NCI-H1105 treated with DMSO at 0.1 percent for 48 hours (cell line): ENCODE results near the gene KCNQ1.

Experiments
- DNase-seq: peaks from one replicate; lab custom pipeline; 2025; lab: John Stamatoyannopoulos, UW

KCNQ1 gene

GRCh38 chr11:2443881-2444820 is 657 bp upstream of the KCNQ1 start, which contains the start of gene TRPM5:
Gene TRPM5 (minus strand): TSS chr11:2444514. CDS start chr11:2423036, 21,478 bp downstream.
- peak; percentile 68 for DNase-seq

- peak; percentile 42 for DNase-seq
Observed at GRCh38 chr11:2445746-2446551, 1.1 kb downstream of the KCNQ1 start.

GRCh38 chr11:2446590-2447252 is 1.9 kb downstream of the KCNQ1 start:
- no peak for DNase-seq

- DNase-seq: no peak
Observed at GRCh38 chr11:2447253-2447950, 2.6 kb downstream of the KCNQ1 start.

GRCh38 chr11:2447951-2448650 is 3.3 kb downstream of the KCNQ1 start:
- no peak for DNase-seq

DNA sequence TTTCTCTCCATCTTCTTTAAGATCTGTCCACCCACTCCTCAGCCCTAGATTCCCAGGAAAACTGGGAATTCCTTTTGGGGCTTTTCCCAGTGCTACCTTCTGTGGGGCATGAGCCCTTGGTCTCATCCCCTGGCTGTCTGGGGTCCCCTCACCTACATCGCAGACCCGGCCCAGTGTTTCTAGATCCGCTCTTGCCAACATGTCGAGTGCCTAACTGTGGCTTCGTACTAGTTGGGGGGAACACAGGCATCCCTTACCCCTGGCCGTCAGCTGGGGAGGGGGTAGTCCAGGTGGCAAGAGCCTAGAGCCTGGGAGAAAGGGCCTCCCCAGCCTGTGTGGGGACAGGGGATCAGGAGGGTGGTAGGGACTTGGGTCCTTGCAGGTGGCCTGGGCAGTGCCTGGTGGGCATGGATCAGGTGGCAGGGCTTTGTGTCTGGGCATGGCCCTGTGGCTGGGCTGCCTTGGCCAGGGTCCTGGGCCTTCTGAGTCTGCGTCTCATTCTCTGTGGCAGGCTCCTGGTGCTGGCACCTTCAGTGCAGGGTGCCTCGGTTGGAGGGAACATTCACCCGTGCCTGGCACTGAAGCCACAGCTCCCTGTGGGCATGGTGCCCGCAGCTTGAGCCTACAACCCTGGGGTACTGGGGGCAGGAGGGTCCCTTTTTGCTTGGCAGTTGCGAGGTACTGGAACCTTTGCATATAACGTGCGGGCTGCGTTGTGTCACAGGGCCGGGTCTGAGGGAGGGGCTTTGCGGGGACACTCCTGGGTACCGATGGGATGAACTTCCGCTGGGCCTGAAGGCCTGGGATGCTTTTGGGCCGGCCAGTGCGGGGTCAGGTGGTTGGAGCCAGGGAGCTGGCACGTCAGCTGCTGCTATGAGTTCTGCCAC is 4.1 kb downstream of the KCNQ1 start:
- DNase-seq: no peak

- no peak for DNase-seq
Observed at GRCh38 chr11:2449548-2450320, 4.9 kb downstream of the KCNQ1 start.

DNA sequence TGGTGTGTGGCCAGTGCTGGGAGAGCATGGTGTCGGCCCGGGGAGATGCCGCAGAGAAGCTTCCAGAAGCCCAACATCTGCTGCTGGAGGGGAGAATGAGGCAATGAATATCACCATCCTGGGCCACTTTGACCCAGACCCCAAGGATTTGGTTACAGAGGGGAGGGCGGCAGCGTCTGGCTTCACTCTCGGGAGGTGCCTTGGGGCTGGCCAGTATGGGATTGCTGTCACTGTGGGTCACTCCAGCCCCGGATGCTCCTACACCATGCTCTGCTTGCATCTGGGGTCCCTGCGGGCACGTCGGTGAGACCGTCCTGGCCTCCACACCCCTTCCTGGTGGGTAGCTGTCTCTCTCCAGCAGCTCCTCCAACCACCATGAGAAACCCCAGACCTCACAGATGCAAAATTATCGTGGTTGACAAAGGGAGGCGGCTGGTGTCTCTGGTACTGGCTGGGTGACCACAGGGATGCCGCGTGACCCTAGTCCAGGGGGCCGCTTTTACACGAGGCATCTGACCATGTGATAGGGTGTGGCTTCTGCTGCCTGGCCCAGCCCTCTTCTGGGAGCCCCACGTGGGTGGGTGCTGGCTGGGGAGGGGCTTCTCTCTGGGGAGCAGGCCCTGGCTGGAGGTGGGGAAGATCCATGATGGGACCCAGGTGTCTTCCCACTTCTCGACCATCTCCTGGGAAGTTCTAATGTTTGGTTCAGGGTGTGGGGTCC is 5.7 kb downstream of the KCNQ1 start:
- DNase-seq: no peak

DNA sequence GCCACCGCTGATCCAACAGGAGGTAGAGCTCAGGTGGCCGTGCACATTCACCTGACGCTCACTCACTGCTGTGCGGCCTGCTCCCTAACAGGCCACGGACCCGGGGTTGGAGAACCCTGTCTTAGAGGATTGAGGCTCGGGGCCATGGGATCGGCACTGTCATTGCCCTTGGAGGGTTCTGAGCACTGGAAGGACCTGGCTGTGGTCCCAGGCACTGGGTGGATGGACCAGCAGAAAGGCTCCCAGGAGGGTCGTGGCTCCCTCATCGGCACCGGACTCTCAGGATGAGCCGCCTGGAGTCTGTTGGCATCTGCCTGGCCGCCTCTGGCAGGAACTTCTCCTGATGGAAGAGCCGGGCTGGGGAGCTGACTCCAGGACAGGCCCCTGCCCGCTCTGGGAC is 6.5 kb downstream of the KCNQ1 start:
- DNase-seq: no peak

DNA sequence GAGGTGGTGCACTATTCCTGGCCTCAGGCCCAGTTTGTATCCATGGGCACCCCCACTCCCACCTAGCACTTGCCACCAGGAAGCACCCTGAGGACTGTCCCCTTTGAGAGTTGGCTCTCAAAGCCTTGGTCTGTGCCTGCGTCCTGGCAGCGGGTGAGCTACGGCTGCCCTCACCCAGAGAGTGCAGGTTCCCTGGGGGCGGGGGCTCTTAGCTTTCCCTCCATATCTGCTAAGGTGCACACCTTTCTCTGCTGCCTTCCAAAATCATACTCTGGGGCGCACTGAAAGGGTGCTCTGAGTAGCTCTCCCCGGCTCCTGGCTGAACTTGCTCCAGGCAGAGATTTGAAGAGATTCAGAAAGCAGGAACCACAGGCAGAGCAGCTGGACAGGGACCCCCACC is 7.1 kb downstream of the KCNQ1 start:
- no peak for DNase-seq

DNA sequence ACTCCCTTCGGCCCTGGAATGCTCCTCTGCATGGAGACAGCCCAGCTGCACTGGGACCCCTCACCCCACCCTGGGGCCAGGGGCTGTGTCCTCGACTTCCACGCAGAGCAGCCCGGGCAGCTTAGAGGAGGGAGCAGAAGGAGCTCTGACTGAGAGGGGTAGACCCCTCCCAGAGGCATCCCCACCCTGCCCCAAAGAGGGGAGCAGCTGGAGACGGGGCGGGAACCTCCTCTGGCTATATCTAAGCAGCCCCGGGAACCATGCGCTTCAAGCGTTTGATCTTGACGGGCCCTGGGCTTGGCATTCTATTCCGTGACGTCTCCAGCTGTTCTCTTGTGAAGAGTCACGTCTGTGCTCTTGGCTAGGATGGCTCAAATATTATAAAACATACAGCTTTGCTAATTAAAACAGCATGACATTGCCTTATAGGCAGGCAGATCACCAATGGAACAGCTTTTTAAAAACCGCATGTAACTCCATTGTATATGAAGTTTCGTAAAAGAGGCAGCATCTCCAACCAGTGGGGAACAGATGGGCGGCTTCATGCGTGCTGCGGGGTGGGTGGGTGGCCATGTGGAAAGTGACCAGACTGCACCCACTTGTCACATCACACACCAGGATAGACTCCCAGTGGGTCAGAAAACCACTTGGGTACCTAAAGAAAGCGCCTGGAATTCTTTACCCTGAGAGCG is 7.7 kb downstream of the KCNQ1 start:
- no peak for DNase-seq

DNA sequence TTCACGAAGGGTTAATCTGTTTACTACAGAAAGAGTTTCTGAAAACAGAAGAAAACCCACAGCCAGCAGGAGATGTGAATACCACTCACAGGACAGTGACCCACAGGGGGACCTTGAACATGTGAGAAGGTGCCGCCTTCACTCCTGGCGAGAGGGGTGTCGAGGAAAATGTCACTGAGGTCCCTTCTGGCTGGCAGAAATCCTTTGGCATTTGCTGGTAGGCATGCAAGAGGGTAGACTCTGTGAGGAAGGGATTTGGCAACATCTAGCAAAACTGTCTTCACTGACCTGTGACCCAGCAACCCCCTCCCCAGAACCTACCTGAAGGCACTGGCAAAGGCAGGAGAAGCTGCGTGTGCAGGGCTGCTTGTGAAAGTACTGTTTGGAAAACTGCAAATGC is 8.6 kb downstream of the KCNQ1 start:
- DNase-seq: no peak

DNA sequence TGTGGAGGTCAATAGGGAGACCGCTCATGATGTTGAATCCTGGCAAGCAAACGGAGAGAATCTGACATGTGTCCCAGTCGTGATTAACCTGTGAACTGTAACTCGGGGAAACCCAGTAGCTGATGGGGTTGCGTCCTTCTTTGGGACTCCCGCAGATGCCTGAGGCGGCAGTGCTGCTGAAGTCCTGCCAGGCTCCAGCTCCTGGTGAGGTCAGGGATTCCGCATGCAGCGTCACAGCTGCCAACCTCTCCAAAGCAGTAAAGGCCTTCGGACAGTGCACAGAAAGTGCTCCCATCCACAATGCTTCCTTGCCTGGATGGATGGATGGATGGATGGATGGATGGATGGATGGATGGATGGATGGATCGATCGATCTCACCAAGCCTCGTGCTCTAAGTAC is 13.5 kb downstream of the KCNQ1 start:
- DNase-seq: no peak

- no peak for DNase-seq
Observed at GRCh38 chr11:2459016-2459725, 14.4 kb downstream of the KCNQ1 start.

DNA sequence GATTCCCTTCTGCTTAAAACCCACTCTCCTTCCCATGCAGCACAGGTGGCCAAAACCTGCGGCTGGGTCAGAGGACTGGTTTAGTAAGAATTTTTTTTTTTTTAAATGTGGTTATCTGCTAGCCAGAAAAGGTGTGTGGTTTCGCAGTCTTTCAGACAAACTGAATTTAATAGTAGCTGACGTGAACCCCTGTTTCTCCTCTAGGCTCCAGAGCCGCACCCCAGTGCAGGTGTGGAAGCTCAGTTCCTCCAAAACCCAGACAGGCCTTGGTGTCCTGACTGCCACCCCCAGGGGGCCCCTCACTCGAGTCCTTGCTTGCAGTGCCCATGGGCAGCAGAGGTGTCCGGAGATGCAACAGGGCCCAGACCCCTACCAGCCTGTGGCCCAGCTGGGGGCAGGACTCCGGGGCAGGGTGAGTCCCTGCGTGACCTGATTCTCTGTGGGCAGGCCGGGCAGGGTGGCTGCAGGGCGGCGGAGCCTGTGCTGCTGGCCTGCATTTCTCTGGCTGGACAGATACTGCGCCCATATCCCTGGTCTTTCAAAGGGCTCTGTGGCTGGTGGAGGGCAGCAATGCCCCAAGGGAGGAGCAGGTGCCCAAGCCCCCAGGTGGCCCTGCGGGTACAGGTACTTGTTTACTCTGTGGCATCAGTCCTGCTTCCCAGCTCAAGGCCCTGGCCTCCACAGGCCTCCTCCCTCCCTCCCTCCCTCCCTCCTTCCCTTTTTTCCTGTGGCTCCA is 15.2 kb downstream of the KCNQ1 start:
- no peak for DNase-seq

DNA sequence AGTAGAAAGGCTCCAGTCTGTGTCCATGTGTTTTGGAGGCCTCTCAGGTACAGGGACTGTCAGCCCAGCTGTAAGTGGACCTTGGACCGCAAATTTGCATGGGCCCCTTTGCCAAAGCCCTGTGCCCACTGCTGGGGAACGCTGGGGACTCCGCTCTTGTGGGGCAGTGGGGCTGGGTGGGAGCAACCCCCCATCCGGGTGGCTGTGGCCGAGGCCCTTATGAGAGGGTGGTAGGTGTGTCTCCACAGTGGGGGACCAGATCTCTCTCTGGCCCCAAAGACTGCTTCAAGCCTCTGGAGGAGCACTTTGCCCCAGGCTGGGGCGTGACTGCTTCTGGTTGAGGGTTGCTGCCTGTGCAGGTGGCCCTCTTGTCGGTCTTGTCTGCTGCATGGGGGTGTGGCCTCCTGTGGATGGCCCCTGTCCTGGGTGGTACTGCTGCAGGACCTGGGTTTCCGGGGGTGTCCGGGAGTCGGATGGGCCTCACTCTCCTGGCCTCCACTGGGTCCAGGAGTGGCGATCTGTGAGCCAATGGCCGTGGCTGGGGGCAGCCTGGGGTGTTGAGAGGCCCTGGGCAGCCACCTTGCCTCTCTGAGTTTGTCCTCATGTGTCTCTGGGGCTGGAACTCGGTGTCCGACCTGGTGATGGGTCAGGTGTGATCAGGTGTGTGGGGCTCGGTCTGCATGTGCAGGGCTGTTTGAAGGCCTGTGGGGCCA is 15.9 kb downstream of the KCNQ1 start:
- no peak for DNase-seq
